A549 (cell line): ENCODE results near the gene SMC6. TPM values are rescaled to one million over a fixed set of nuclear protein-coding genes. Genes with fewer than 3 reads are reported as not detected.

Experiments
- ATAC-seq, 2 experiments: fragments of 200-7000 bp in 1 of 2; fragments of >200 bp in 1 of 2; cut with Nextera tagmentation in 1 of 2; cut with Tn5 transposase in 1 of 2; 3 replicates each; pipeline versions ENCODE4 v1.8.0 to v1.9.1; 2018 to 2020; ENCODE audit warnings: mild to moderate bottlenecking in 1 of 2, moderate library complexity in 1 of 2
- CTCF ChIA-PET: fragments of 300-600 bp; sonication (Branson Sonifier 250); formaldehyde crosslinking; extraction: SDS; loops from one replicate; lab custom pipeline; 2021; ENCODE audit warnings: antibody characterized with exemption, inconsistent platforms; lab: Yijun Ruan, JAX
- POLR2A ChIA-PET: fragments of 350-600 bp; formaldehyde crosslinking; extraction: SDS; loops from one replicate; lab custom pipeline; 2021; ENCODE audit warnings: antibody characterized with exemption, inconsistent platforms; lab: Yijun Ruan, JAX
- DNase-seq, 2 experiments: peaks; one replicate each; pipeline versions ENCODE4 v3.0.0 to v3.0.0-alpha.2; 2011 to 2016; ENCODE audit warnings: low read depth in 1 of 2, low spot score in 1 of 2
- FAIRE-seq: peaks from 2 replicates; lab custom pipeline; 2011; peaks lifted over from hg19 to GRCh38; lab: Jason Lieb, UNC
- H3K27ac ChIP-seq, 2 experiments: fragments of >200 bp; sonication (Bioruptor Twin); formaldehyde crosslinking; 3 replicates each; pipeline ENCODE4 v1.5.1; 2016 to 2017
- H3K4me1 ChIP-seq: fragments of >200 bp; sonication (Bioruptor Twin); formaldehyde crosslinking; 3 replicates; pipeline ENCODE4 v1.6.1; 2016
- H3K4me2 ChIP-seq: fragments of >200 bp; sonication (Bioruptor Twin); formaldehyde crosslinking; 3 replicates; pipeline ENCODE4 v1.6.1; 2016
- H3K4me3 ChIP-seq: fragments of >200 bp; sonication (Bioruptor Twin); formaldehyde crosslinking; 3 replicates; pipeline ENCODE4 v1.5.1; 2016
- H3K9me3 ChIP-seq: fragments of >200 bp; sonication (Bioruptor Twin); formaldehyde crosslinking; 3 replicates; pipeline ENCODE4 v1.6.1; 2016
- BHLHE40 ChIP-seq: IDR thresholded peaks from 2 replicates; pipeline ENCODE4 v1.6.1; 2012; ENCODE audit warnings: low read depth, low read length, inconsistent platforms
- CBX2 ChIP-seq: fragments of 200-600 bp; sonication (generic); IDR thresholded peaks from 2 replicates; pipeline ENCODE4 v1.6.1; 2016; ENCODE audit warnings: low read depth, mild to moderate bottlenecking, borderline replicate concordance
- CBX8 ChIP-seq: fragments of 200-600 bp; sonication (generic); IDR thresholded peaks from 2 replicates; pipeline ENCODE4 v1.6.1; 2016
- CHD2 ChIP-seq: fragments of 150-350 bp; IDR thresholded peaks from 2 replicates; pipeline ENCODE4 v1.6.1; 2014; ENCODE audit warnings: low read length; ENCODE audit not compliant: partially characterized antibody
- EHF ChIP-seq: fragments of 250-450 bp; sonication (Bioruptor Pico); IDR thresholded peaks from 2 replicates; pipeline ENCODE4 v1.5.0; 2020; ENCODE audit warnings: mild to moderate bottlenecking
- EHMT2 ChIP-seq: fragments of 200-600 bp; sonication (generic); IDR thresholded peaks from 2 replicates; pipeline ENCODE4 v1.6.1; 2016; ENCODE audit warnings: antibody characterized with exemption, low read depth, mild to moderate bottlenecking, moderate library complexity
- ESRRA ChIP-seq: fragments of 150-350 bp; IDR thresholded peaks from 2 replicates; pipeline ENCODE4 v1.6.1; 2014; ENCODE audit warnings: mild to moderate bottlenecking, low read length, borderline replicate concordance
- FOSB ChIP-seq: fragments of 250-450 bp; sonication (Bioruptor Pico); IDR thresholded peaks from 2 replicates; pipeline ENCODE4 v1.5.0; 2020; ENCODE audit warnings: mild to moderate bottlenecking, moderate library complexity
- HDAC2 ChIP-seq: fragments of 200-600 bp; sonication (generic); IDR thresholded peaks from 2 replicates; pipeline ENCODE4 v1.6.1; 2016
- HOXA7 ChIP-seq: fragments of 250-450 bp; sonication (Bioruptor Pico); IDR thresholded peaks from 2 replicates; pipeline ENCODE4 v1.5.0; 2020; ENCODE audit warnings: mild to moderate bottlenecking, moderate library complexity
- MAFK ChIP-seq: fragments of 450-650 bp; IDR thresholded peaks from 2 replicates; pipeline ENCODE4 v1.6.1; 2014; ENCODE audit not compliant: partially characterized antibody
- NR3C1 ChIP-seq: fragments of >200 bp; sonication (Bioruptor Twin); formaldehyde crosslinking; IDR thresholded peaks from 3 replicates; pipeline ENCODE4 v1.6.1; 2017
- RARB ChIP-seq: fragments of 250-450 bp; sonication (Bioruptor Pico); IDR thresholded peaks from 2 replicates; pipeline ENCODE4 v1.8.0; 2021; ENCODE audit warnings: mild to moderate bottlenecking, moderate library complexity
- RCOR1 ChIP-seq: fragments of 150-350 bp; IDR thresholded peaks from 2 replicates; pipeline ENCODE4 v1.6.1; 2014; ENCODE audit warnings: antibody characterized with exemption, low read length, low read depth
- RFX5 ChIP-seq: fragments of 450-650 bp; IDR thresholded peaks from 2 replicates; pipeline ENCODE4 v1.7.1; 2014; ENCODE audit warnings: antibody characterized with exemption, mild to moderate bottlenecking, moderate library complexity
- RNF2 ChIP-seq: fragments of 200-600 bp; sonication (generic); IDR thresholded peaks from 2 replicates; pipeline ENCODE4 v1.6.1; 2016; ENCODE audit warnings: low read depth, mild to moderate bottlenecking, antibody characterized with exemption, moderate library complexity, borderline replicate concordance
- ZC3H11A ChIP-seq: fragments of 450-650 bp; IDR thresholded peaks from 2 replicates; pipeline ENCODE4 v1.6.1; 2014; ENCODE audit warnings: antibody characterized with exemption, mild to moderate bottlenecking
- ZNF302 ChIP-seq: fragments of 250-450 bp; sonication (Bioruptor Pico); IDR thresholded peaks from 2 replicates; pipeline ENCODE4 v1.9.0; 2021; ENCODE audit warnings: inconsistent platforms, mild to moderate bottlenecking, moderate library complexity
- ZSCAN20 ChIP-seq: fragments of 250-450 bp; sonication (Bioruptor Pico); IDR thresholded peaks from 2 replicates; pipeline ENCODE4 v1.8.0; 2022; ENCODE audit warnings: mild to moderate bottlenecking, moderate library complexity
- WGBS: methylation state at CpG from one replicate; pipeline ENCODE4 v1.1.6; 2017; ENCODE audit errors: missing lambda C conversion rate; 5-methylcytosine and 5-hydroxymethylcytosine counted together
- polyA plus RNA-seq, 4 experiments: library from polyadenylated mRNA; depleted of rRNA in 3 of 4; stranded (reverse); fragments of >200 nt; fragmentation: RNase III in 1 of 4; extraction: RNeasy Plus Mini Kit Qiagen cat#74134 plus additional on column Dnase treatment in 1 of 4; gene quantifications; 2 replicates in 3 of 4; 3 replicates in 1 of 4; pipeline ENCODE4 v1.2.3, GENCODE V29; 2011 to 2017
- TF ChIP-seq, protein P1 (sequence below): fragments of >200 bp; sonication (Bioruptor Twin); formaldehyde crosslinking; IDR thresholded peaks from 2 replicates; pipeline ENCODE4 v1.6.1; 2016
- TF ChIP-seq, protein P2 (sequence below): IDR thresholded peaks from 2 replicates; pipeline ENCODE4 v1.6.1; 2012
- TF ChIP-seq, protein P3 (sequence below): fragments of >200 bp; sonication (Bioruptor Twin); formaldehyde crosslinking; IDR thresholded peaks from 3 replicates; pipeline ENCODE4 v1.6.1; 2016
- TF ChIP-seq, protein P4 (sequence below): fragments of >200 bp; sonication (Bioruptor Twin); formaldehyde crosslinking; IDR thresholded peaks from 3 replicates; pipeline ENCODE4 v1.5.1; 2016
- TF ChIP-seq, protein P5 (sequence below): IDR thresholded peaks from 2 replicates; pipeline ENCODE4 v1.6.1; 2012
- TF ChIP-seq, protein P6 (sequence below): IDR thresholded peaks from 2 replicates; pipeline ENCODE4 v1.6.1; 2012; ENCODE audit warnings: low read depth, borderline replicate concordance

SMC6 gene
- polyA plus RNA-seq, 2 of the 4 experiments (the other 2 are of a cell fraction): 29.9 to 51.6 TPM

DNA sequence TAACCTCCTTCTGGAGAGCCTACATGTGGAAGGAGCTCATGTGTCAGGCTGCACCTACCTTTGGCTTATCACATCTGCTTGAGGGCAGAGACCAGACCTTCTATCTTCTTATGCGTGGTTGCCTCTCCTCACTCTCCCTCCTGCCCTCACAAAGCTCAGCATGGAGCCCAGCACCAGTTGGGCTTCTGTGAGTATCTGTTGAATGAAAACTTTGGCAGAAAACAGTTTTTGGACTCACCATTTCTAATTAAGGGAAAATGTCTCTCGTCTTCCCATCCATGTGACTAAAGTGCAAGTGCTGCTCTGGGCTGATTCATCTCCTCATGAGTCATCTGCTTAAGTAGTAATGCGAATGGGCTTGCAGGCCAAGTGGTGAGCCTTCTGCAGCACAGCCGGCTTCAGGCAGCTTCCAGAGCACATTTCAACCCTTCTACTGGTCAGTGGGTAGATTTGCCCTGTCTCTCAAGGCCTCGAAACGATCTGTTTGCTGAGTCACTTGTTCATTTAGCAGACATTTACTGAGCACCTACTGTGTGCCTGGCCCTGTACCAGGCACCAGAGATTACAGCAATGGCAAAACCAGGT is 110.5 kb downstream of the SMC6 start (continued):
- TF ChIP-seq ZC3H11A: no peak
- no peak for TF ChIP-seq FOSB

DNA sequence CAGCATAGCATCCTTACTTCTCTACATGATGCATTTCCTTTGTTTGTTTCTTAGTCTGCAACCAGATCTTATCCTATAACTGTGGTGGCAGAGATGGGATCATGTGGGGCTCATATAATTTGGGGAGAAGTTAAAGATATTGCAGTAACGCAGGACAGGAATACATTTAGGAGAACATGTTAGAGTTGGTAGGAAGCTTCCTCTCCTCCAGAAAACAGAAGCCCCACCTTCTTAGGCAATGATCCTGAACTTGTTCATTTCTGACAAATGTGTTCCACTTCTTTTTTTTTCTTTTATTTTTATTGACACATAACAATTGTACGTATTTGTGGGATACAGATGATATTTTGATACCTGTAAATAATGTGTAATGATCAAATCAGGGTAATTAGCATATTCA is 113.2 kb downstream of the SMC6 start:
- H3K27ac ChIP-seq: no peak overlapping the region
- ChIA-PET POLR2A (no interaction called here), CTCF (interaction anchor here (0.5 kb wide), 1 partner anchor 15 kb away, joined by 4 read pairs; no protein-coding TSS in a partner anchor)
- no peaks in the 10 kb centered on the region for H3K9me3 ChIP-seq
- 81% methylated on average over 2 of the region's 2 CpGs for WGBS
- no peak overlapping the region for H3K4me2 ChIP-seq
- FAIRE-seq (no peak), ATAC-seq (no peak), DNase-seq (no peak)
- no peak overlapping the region for H3K4me3 ChIP-seq
- TF ChIP-seq, protein P1, sequence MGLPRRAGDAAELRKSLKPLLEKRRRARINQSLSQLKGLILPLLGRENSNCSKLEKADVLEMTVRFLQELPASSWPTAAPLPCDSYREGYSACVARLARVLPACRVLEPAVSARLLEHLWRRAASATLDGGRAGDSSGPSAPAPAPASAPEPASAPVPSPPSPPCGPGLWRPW: no peak
- TF ChIP-seq EHF (no peak), CBX2 (no peak), ZC3H11A (no peak), ZNF302 (CRISPR knock-in tag) (no peak), HOXA7 (CRISPR knock-in tag) (no peak), BHLHE40 (no peak), NR3C1 (no peak), CHD2 (no peak), EHMT2 (no peak), RNF2 (no peak), HDAC2 (no peak), ZSCAN20 (no peak), CBX8 (no peak)
- TF ChIP-seq, protein P2, sequence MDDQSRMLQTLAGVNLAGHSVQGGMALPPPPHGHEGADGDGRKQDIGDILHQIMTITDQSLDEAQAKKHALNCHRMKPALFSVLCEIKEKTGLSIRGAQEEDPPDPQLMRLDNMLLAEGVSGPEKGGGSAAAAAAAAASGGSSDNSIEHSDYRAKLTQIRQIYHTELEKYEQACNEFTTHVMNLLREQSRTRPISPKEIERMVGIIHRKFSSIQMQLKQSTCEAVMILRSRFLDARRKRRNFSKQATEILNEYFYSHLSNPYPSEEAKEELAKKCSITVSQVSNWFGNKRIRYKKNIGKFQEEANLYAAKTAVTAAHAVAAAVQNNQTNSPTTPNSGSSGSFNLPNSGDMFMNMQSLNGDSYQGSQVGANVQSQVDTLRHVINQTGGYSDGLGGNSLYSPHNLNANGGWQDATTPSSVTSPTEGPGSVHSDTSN: no peak
- peaks cover 15% of the 10 kb centered on the region for H3K4me1 ChIP-seq

DNA sequence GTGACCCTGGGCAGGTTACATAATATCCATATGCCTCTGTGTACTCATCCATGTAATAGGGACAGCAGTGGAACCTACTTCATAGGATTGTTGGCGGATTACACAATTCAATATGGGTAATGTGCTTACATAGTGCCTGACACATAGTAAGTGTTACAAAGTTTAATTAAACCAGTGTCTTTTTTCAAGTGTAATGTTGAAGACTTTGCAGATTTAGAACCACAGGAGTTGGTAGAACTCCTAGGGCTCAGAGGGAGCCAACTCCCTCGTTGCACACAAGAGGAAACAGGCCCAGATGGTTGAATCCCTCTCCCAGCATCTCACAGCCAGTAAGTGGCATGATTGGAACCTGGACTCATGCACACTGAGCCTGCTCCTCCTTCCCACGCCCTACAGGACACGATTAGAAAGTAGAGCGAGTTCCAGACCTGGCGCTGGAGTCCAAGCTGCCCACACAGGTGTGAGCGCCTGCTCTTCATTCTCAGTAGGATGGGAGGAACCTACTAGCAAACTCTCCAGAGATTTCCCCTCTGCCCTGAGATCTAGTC is 115.3 kb downstream of the SMC6 start:
- CTCF ChIA-PET: no interaction called here
- POLR2A ChIA-PET: no interaction called here
- H3K4me1 ChIP-seq: peaks cover 9% of the 10 kb centered on the region
- no peaks in the 10 kb centered on the region for H3K9me3 ChIP-seq
- FAIRE-seq (no peak), DNase-seq (no peak), ATAC-seq (no peak)
- no peak overlapping the region for H3K27ac ChIP-seq
- WGBS: 66% methylated on average over 7 of the region's 7 CpGs
- H3K4me2 ChIP-seq: no peak overlapping the region
- TF ChIP-seq, protein P3, sequence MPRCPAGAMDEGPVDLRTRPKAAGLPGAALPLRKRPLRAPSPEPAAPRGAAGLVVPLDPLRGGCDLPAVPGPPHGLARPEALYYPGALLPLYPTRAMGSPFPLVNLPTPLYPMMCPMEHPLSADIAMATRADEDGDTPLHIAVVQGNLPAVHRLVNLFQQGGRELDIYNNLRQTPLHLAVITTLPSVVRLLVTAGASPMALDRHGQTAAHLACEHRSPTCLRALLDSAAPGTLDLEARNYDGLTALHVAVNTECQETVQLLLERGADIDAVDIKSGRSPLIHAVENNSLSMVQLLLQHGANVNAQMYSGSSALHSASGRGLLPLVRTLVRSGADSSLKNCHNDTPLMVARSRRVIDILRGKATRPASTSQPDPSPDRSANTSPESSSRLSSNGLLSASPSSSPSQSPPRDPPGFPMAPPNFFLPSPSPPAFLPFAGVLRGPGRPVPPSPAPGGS: no peak
- TF ChIP-seq RCOR1 (no peak), ESRRA (no peak), NR3C1 (no peak), RFX5 (no peak), MAFK (no peak), CHD2 (no peak), RARB (CRISPR knock-in tag) (no peak), HDAC2 (no peak)
- TF ChIP-seq, protein P2: no peak
- TF ChIP-seq, protein P4, sequence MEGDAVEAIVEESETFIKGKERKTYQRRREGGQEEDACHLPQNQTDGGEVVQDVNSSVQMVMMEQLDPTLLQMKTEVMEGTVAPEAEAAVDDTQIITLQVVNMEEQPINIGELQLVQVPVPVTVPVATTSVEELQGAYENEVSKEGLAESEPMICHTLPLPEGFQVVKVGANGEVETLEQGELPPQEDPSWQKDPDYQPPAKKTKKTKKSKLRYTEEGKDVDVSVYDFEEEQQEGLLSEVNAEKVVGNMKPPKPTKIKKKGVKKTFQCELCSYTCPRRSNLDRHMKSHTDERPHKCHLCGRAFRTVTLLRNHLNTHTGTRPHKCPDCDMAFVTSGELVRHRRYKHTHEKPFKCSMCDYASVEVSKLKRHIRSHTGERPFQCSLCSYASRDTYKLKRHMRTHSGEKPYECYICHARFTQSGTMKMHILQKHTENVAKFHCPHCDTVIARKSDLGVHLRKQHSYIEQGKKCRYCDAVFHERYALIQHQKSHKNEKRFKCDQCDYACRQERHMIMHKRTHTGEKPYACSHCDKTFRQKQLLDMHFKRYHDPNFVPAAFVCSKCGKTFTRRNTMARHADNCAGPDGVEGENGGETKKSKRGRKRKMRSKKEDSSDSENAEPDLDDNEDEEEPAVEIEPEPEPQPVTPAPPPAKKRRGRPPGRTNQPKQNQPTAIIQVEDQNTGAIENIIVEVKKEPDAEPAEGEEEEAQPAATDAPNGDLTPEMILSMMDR: no peak
- TF ChIP-seq, protein P5, sequence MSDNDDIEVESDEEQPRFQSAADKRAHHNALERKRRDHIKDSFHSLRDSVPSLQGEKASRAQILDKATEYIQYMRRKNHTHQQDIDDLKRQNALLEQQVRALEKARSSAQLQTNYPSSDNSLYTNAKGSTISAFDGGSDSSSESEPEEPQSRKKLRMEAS: no peak
- TF ChIP-seq, protein P6, sequence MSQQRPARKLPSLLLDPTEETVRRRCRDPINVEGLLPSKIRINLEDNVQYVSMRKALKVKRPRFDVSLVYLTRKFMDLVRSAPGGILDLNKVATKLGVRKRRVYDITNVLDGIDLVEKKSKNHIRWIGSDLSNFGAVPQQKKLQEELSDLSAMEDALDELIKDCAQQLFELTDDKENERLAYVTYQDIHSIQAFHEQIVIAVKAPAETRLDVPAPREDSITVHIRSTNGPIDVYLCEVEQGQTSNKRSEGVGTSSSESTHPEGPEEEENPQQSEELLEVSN: no peak
- no peak overlapping the region for H3K4me3 ChIP-seq
